GM10266 (cell line): ENCODE measurements around the gene DGCR2.

ENCODE experiments used
- DNase-seq: peaks from one replicate; pipeline ENCODE4 v3.0.0; 2012; ENCODE audit errors: extremely low spot score
- TF ChIP-seq, protein P1 (sequence below): IDR thresholded peaks from 2 replicates; pipeline ENCODE4 v1.5.1; 2012; ENCODE audit warnings: mild to moderate bottlenecking, low read depth; ENCODE audit not compliant: control insufficient read depth, insufficient read depth; ENCODE audit errors: missing control alignments

The DGCR2 gene

DNA sequence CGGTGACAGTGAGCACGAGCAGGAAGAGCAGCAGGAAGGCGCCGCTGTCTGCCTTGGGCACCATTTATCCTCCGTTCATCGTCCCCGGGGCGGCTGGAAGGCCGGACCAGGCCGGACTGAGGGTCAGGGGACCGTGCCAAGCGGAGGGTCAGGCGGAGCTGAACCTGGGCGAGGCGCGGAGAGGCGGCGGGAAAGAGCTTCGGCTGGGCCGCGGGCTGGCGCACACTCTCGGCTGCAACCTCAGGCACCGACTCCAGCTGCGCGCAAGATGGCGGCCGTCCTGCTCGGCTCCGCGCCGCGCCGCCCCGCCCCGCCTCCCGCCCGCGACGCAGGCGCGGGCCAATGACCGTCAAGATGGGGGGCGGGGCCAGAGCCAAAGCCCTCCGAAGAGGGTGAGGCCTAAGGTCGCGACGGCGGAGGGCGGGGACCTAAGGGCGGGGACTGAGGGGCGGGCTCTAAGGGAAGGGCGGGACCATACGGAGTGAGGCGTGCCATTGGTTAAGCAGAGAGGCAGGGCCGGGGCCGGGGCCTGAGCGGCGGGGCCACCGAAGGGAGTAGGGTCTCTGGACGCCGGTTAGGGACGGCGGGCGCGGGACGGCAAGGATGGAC, at the start of gene DGCR2:
Gene DGCR2 (minus strand): TSS at position 270 of the 609 bp plus-strand sequence. CDS start 206 bp downstream, at position 64.
- TF ChIP-seq, protein P1, sequence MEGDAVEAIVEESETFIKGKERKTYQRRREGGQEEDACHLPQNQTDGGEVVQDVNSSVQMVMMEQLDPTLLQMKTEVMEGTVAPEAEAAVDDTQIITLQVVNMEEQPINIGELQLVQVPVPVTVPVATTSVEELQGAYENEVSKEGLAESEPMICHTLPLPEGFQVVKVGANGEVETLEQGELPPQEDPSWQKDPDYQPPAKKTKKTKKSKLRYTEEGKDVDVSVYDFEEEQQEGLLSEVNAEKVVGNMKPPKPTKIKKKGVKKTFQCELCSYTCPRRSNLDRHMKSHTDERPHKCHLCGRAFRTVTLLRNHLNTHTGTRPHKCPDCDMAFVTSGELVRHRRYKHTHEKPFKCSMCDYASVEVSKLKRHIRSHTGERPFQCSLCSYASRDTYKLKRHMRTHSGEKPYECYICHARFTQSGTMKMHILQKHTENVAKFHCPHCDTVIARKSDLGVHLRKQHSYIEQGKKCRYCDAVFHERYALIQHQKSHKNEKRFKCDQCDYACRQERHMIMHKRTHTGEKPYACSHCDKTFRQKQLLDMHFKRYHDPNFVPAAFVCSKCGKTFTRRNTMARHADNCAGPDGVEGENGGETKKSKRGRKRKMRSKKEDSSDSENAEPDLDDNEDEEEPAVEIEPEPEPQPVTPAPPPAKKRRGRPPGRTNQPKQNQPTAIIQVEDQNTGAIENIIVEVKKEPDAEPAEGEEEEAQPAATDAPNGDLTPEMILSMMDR = no peak

GRCh38 chr22:19169947-19170318, 47.7 kb upstream of the DGCR2 start:
- TF ChIP-seq, protein P1 = no peak
- DNase-seq = no peak

More for the DNA sequence above, at the start of gene DGCR2:
- peak; percentile 100 for DNase-seq

GRCh38 chr22:19169002-19169946, 47.1 kb upstream of the DGCR2 start:
- no peak for DNase-seq
- TF ChIP-seq, protein P1 = no peak

DNA sequence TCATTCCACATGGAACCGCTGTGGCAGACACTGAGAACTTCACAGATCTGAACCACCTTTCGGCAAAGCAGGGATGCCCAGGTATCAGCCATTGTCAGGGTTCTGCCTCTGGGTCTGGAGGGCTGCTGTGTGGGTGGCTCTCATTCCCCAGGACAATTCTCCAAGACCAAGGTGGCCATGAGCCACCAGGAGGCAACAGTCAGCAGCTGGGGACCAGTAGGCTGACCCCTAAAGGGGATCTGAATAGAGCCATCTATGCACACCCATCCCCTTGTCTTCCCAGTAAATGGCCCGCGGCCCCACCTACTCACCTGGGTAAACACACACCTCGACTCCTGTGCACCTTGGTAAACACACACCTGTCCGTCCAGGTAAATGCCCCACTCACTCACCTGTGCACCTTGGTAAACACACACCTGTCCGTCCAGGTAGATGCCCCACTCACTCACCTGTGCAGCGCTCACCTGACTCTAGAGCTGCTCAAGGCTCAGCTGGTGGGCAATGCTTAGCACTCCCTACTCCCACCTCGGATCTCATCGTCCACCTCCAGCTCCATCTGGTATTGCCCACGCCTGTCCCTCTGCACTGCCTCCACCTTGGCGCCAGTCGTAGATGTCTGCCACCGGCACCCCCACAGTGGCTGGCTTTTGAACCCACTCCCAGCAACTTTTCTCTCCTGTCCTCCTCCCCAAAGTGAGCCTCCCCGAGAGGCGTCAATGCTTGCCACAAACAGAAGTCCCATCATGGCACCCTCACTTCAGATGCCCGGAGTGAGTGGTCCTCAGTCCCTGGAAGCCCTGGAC, 46.1 kb upstream of the DGCR2 start:
- DNase-seq = no peak
- TF ChIP-seq, protein P1 = no peak

DNA sequence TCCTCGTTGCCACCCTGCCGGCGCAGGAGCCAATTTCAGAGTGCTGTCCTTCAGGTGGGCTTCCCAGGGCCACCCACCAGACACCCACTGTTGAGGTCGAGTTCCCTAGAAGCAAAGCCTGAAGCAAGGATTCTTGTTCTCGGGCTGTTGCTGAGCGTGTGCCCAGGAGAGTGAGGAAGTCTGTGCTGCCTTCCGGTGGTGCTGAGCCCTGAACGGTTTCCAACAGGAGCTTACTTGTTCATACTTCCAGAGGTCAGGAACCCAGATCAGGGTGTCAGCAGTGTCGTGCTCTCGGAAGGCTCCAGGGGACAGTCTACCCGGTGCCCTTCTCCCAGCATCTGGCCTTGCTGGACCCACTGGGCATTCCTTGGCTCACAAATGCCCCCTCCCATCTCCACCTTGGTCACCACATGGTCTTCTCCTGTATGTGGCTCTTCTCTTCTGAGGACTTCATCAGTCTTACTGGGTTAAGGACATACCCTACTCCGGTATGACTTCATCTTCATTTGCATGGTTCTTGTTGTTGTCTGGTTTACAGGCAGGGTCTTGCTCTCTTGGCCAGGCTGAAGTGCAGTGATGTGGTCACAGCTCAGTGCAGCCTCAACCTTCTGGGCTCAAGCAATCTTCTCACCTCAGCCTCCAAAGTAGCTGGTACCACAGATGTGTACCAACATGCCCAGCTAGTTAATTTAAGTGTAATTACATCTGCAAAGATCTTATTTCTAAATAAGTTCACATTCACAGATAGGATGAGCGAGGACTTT, 45.1 kb upstream of the DGCR2 start:
- TF ChIP-seq, protein P1 = no peak

GRCh38 chr22:19166421-19166820, 44.2 kb upstream of the DGCR2 start:
- TF ChIP-seq, protein P1 = no peak
- DNase-seq = no peak

More for the DNA sequence above, 45.1 kb upstream of the DGCR2 start:
- DNase-seq = no peak
